ENCODE measurements around the gene EML6. TPM values are rescaled to one million over a fixed set of nuclear protein-coding genes. Genes with fewer than 3 reads are reported as not detected.

The EML6 gene
- 2.5 TPM for polyA plus RNA-seq (2013)

DNA sequence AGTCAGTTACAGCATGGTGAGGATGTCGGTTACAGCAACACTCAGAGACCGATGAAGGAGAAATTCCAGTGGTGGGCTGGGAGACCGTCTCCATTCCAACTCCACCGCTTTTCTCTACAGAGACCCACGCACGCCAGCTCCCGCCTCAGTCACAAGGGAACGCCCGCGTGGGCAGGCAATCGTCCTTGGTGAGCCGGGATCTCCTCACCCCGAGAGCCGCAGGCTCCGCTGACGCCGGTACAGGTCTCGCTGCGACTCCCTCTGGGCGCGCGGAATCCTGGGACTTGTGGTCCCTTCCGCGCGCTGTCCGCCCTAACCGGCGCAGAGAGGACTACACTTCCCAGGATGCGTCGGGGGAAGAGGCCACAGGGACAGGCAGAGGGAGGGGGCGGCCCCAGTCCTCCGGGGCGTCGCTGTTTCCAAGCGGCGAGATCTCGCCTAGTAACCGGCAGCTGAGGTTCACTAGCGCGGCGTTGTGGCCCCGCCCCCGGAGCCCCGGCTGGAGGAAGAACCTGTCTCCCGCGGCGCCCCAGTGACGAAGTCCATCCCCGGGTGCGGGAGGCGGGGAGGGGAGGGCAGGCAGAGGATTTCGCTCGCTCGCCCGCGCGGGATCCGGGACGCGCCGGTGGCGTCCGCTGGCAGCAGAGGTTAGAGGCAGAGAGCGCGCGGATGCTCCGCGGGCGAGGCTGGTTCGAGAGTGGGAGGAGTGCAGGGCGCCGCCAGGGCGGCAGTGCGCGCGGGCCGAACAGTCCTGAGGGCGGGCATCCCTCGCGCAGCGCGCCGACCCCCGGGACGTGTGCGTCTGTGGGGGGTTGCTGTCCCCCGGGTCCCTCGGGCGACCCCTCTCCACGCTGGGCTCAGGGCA, at the start of gene EML6:
TSS of gene EML6 (plus strand) at position 532 of the 865 bp plus-strand sequence. CDS start 1,400 bp downstream, outside the sequence.
- ChIA-PET POLR2A (no interaction called here), CTCF (interaction anchor here (0.9 to 2.8 kb wide), 6 partner anchors 9 to 116 kb away, joined by 3 to 6 read pairs (median 4); no protein-coding TSS in a partner anchor)
- Histone ChIP-seq H3K4me1 (ENCODE audit: control extremely low read depth in 1 of 4, control insufficient read depth in 4 of 4, insufficient read depth in 4 of 4, low read length in 3 of 4) (peaks cover 9 to 25% (median 23%) of the 10 kb centered on the region in 4 experiments), H3K4me3 (ENCODE audit: control insufficient read depth in 1 of 7, extremely low read depth in 1 of 7, insufficient read depth in 4 of 7, low read depth in 2 of 7, low read length in 6 of 7) (peak within 1 kb of the TSS; percentile 69 to 96 (median 84)), H3K27ac (ENCODE audit: insufficient read depth in 1 of 2, low read depth in 1 of 2, low read length in 2 of 2, poor library complexity in 1 of 2, severe bottlenecking in 2 of 2) (peak within 1 kb of the TSS in 1 of 2 experiments; percentile 75), H3K9me3 (ENCODE audit: control extremely low read depth in 1 of 5, control insufficient read depth in 4 of 5, insufficient read depth in 2 of 5, low read depth in 1 of 5, low read length in 4 of 5) (peaks cover 0 to 2% (median 0%) of the 10 kb centered on the region in 5 experiments), H3K27me3 (replicated peaks in 2 of 5; ENCODE audit: control insufficient read depth in 4 of 5, insufficient read depth in 5 of 5, low read length in 4 of 5) (peaks cover 3 to 23% (median 6%) of the 10 kb centered on the region in 5 experiments), H3K36me3 (ENCODE audit: control insufficient read depth in 4 of 4, insufficient read depth in 4 of 4, low read length in 3 of 4) (no peaks in the 10 kb centered on the region)
- WGBS (ENCODE audit: insufficient coverage), result 0% methylated on average over 76 of the region's 90 CpGs
- peak; percentile 98 to 99 (median 99) for DNase-seq

DNA sequence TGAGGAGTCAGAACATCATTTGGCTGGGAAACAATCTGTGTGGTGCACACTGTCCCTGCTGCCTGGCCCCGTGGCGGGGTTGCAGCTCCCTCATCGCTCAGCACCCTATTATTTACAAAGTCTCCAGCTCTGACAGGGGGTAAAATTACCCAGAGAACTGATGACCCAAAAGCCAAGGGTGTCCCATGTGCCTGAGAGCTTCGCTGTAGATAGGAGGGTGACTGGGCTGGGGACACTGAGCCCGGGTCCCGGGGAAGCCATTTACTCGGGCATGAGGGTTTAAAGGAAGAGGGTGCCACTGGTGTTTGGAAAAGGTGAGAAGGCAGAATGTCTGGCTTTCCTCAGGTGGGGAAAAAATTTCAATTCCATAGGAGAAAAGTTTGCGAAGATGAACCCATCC, 48.2 kb upstream of the EML6 start:
- H3K27ac ChIP-seq (ENCODE audit: insufficient read depth in 1 of 2, low read depth in 1 of 2, low read length in 2 of 2, poor library complexity in 1 of 2, severe bottlenecking in 2 of 2), result no peak overlapping the region
- no peak overlapping the region for H3K4me3 ChIP-seq (ENCODE audit: control insufficient read depth in 1 of 7, extremely low read depth in 1 of 7, insufficient read depth in 4 of 7, low read depth in 2 of 7, low read length in 6 of 7)
- 100% methylated on average over 5 of the region's 8 CpGs for WGBS (ENCODE audit: insufficient coverage)
- no peaks in the 10 kb centered on the region for H3K9me3 ChIP-seq (ENCODE audit: control extremely low read depth in 1 of 5, control insufficient read depth in 4 of 5, insufficient read depth in 2 of 5, low read depth in 1 of 5, low read length in 4 of 5)
- POLR2A ChIA-PET, result no interaction called here
- CTCF ChIA-PET, result interaction anchor here (1.1 to 9.9 kb wide), 4 partner anchors 11 to 29 kb away, joined by 4 to 82 read pairs (median 8); no protein-coding TSS in a partner anchor
- H3K4me1 ChIP-seq (ENCODE audit: control extremely low read depth in 1 of 4, control insufficient read depth in 4 of 4, insufficient read depth in 4 of 4, low read length in 3 of 4), result peaks cover 4 to 15% (median 13%) of the 10 kb centered on the region in 4 experiments
- peaks cover 4 to 10% (median 10%) of the 10 kb centered on the region in 4 experiments for H3K36me3 ChIP-seq (ENCODE audit: control insufficient read depth in 4 of 4, insufficient read depth in 4 of 4, low read length in 3 of 4)
- H3K27me3 ChIP-seq (replicated peaks in 2 of 5; ENCODE audit: control insufficient read depth in 4 of 5, insufficient read depth in 5 of 5, low read length in 4 of 5), result peaks cover 0 to 11% (median 0%) of the 10 kb centered on the region in 5 experiments
- no peak for DNase-seq

GRCh38 chr2:54675738-54676137, 47.7 kb upstream of the EML6 start:
- WGBS (ENCODE audit: insufficient coverage), result 93% methylated on average over 7 of the region's 11 CpGs
- peaks cover 0 to 11% (median 0%) of the 10 kb centered on the region in 5 experiments for H3K27me3 ChIP-seq (replicated peaks in 2 of 5; ENCODE audit: control insufficient read depth in 4 of 5, insufficient read depth in 5 of 5, low read length in 4 of 5)
- no peak overlapping the region for H3K27ac ChIP-seq (ENCODE audit: insufficient read depth in 1 of 2, low read depth in 1 of 2, low read length in 2 of 2, poor library complexity in 1 of 2, severe bottlenecking in 2 of 2)
- ChIA-PET POLR2A (no interaction called here), CTCF (interaction anchor here (1.1 to 9.9 kb wide), 6 partner anchors 12 to 592 kb away, joined by 3 to 82 read pairs (median 6); no protein-coding TSS in a partner anchor)
- H3K36me3 ChIP-seq (ENCODE audit: control insufficient read depth in 4 of 4, insufficient read depth in 4 of 4, low read length in 3 of 4), result peaks cover 3 to 6% (median 5%) of the 10 kb centered on the region in 4 experiments
- no peak overlapping the region for H3K4me3 ChIP-seq (ENCODE audit: control insufficient read depth in 1 of 7, extremely low read depth in 1 of 7, insufficient read depth in 4 of 7, low read depth in 2 of 7, low read length in 6 of 7)
- DNase-seq, result no peak
- H3K4me1 ChIP-seq (ENCODE audit: control extremely low read depth in 1 of 4, control insufficient read depth in 4 of 4, insufficient read depth in 4 of 4, low read length in 3 of 4), result peaks cover 4 to 20% (median 16%) of the 10 kb centered on the region in 4 experiments
- no peaks in the 10 kb centered on the region for H3K9me3 ChIP-seq (ENCODE audit: control extremely low read depth in 1 of 5, control insufficient read depth in 4 of 5, insufficient read depth in 2 of 5, low read depth in 1 of 5, low read length in 4 of 5)

GRCh38 chr2:54676656-54677055, 46.8 kb upstream of the EML6 start:
- no peak overlapping the region for H3K4me3 ChIP-seq (ENCODE audit: control insufficient read depth in 1 of 7, extremely low read depth in 1 of 7, insufficient read depth in 4 of 7, low read depth in 2 of 7, low read length in 6 of 7)
- H3K36me3 ChIP-seq (ENCODE audit: control insufficient read depth in 4 of 4, insufficient read depth in 4 of 4, low read length in 3 of 4), result no peaks in the 10 kb centered on the region
- no peak overlapping the region for H3K27ac ChIP-seq (ENCODE audit: insufficient read depth in 1 of 2, low read depth in 1 of 2, low read length in 2 of 2, poor library complexity in 1 of 2, severe bottlenecking in 2 of 2)
- 94% methylated on average over 1 of the region's 2 CpGs for whole genome bisulfite sequencing (ENCODE audit: insufficient coverage)
- POLR2A ChIA-PET, result interaction anchor here (0.6 kb wide), 1 partner anchor 19 kb away, joined by 3 read pairs; no protein-coding TSS in a partner anchor
- no peaks in the 10 kb centered on the region for H3K9me3 ChIP-seq (ENCODE audit: control extremely low read depth in 1 of 5, control insufficient read depth in 4 of 5, insufficient read depth in 2 of 5, low read depth in 1 of 5, low read length in 4 of 5)
- CTCF ChIA-PET, result interaction anchor here (1.0 to 9.9 kb wide), 7 partner anchors 13 to 593 kb away, joined by 3 to 82 read pairs (median 6); no protein-coding TSS in a partner anchor
- peaks cover 0 to 11% (median 0%) of the 10 kb centered on the region in 5 experiments for H3K27me3 ChIP-seq (replicated peaks in 2 of 5; ENCODE audit: control insufficient read depth in 4 of 5, insufficient read depth in 5 of 5, low read length in 4 of 5)
- DNase-seq, result no peak
- H3K4me1 ChIP-seq (ENCODE audit: control extremely low read depth in 1 of 4, control insufficient read depth in 4 of 4, insufficient read depth in 4 of 4, low read length in 3 of 4), result peaks cover 4 to 24% (median 23%) of the 10 kb centered on the region in 4 experiments

DNA sequence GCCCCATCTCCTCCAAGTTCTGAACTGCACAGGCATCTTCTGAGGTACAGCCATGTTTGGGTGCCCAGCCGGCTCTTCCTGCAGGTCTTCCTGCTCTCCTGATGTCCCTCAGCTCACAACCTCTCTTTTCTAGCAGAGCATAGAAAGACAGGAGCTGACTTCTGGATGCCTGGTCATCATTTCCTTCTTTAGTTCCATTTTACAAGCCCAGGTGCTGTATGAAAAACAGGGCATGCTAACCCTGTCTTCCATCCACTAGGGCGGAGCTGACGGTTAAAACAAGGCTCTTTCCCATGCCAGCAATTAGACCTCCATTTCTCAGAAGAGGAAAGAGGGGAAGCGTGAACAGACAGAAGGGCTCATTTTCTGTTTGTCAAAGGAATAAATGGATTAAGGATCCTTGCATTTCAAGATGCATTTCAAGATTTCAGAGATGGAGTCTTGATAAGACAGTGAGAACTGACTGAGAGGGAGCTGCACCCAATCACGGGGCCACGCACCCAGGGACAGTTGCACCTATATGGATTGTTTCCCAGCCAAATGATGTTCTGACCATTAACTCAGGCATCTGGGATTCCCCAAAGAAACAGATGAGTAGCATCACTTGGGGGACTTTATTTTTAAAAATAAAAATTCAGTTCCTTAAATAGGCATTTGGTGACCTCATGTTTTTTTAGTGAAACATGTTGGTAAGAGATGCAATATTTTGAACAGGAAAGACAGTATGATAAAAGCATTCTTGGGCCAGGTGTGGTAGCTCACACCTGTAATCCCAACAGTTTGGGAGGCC, 45.8 kb upstream of the EML6 start:
- ChIA-PET POLR2A (interaction anchor here (0.6 kb wide), 1 partner anchor 18 kb away, joined by 3 read pairs; no protein-coding TSS in a partner anchor), CTCF (interaction anchor here (0.9 to 9.9 kb wide), 5 partner anchors 14 to 154 kb away, joined by 3 to 82 read pairs (median 6); no protein-coding TSS in a partner anchor)
- Histone ChIP-seq H3K27ac (ENCODE audit: insufficient read depth in 1 of 2, low read depth in 1 of 2, low read length in 2 of 2, poor library complexity in 1 of 2, severe bottlenecking in 2 of 2) (no peak overlapping the region), H3K4me1 (ENCODE audit: control extremely low read depth in 1 of 4, control insufficient read depth in 4 of 4, insufficient read depth in 4 of 4, low read length in 3 of 4) (peaks cover 4 to 22% (median 22%) of the 10 kb centered on the region in 4 experiments), H3K9me3 (ENCODE audit: control extremely low read depth in 1 of 5, control insufficient read depth in 4 of 5, insufficient read depth in 2 of 5, low read depth in 1 of 5, low read length in 4 of 5) (no peaks in the 10 kb centered on the region), H3K27me3 (replicated peaks in 2 of 5; ENCODE audit: control insufficient read depth in 4 of 5, insufficient read depth in 5 of 5, low read length in 4 of 5) (peaks cover 0 to 11% (median 0%) of the 10 kb centered on the region in 5 experiments), H3K4me3 (ENCODE audit: control insufficient read depth in 1 of 7, extremely low read depth in 1 of 7, insufficient read depth in 4 of 7, low read depth in 2 of 7, low read length in 6 of 7) (no peak overlapping the region), H3K36me3 (ENCODE audit: control insufficient read depth in 4 of 4, insufficient read depth in 4 of 4, low read length in 3 of 4) (no peaks in the 10 kb centered on the region)
- 94% methylated on average over 6 of the region's 6 CpGs for WGBS (ENCODE audit: insufficient coverage)
- no peak for DNase-seq

DNA sequence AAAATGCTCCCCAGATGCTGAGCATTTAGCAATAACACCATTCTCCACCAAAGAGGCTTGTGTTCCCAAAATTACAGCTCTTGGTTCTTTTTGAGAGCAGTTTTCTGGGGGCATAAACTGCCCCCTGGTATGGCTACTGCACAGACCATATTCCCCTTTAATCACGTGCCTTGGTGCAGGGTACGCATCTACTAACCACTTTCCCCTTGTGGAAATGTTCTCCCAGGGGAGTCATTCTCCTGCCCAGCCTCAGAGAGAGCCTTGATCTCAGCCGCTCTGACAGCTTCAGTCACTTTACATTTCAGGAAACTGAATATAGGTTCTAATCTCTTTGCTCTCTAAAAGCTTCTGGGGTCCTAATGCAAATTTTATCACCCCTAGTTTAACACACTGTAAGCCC, 44.7 kb upstream of the EML6 start:
- H3K9me3 ChIP-seq (ENCODE audit: control extremely low read depth in 1 of 5, control insufficient read depth in 4 of 5, insufficient read depth in 2 of 5, low read depth in 1 of 5, low read length in 4 of 5), result no peaks in the 10 kb centered on the region
- WGBS (ENCODE audit: insufficient coverage), result 80% methylated on average over 2 of the region's 3 CpGs
- H3K4me3 ChIP-seq (ENCODE audit: control insufficient read depth in 1 of 7, extremely low read depth in 1 of 7, insufficient read depth in 4 of 7, low read depth in 2 of 7, low read length in 6 of 7), result no peak overlapping the region
- no peaks in the 10 kb centered on the region for H3K36me3 ChIP-seq (ENCODE audit: control insufficient read depth in 4 of 4, insufficient read depth in 4 of 4, low read length in 3 of 4)
- CTCF ChIA-PET, result interaction anchor here (1.3 to 9.9 kb wide), 2 partner anchors 15 to 26 kb away, joined by 6 to 82 read pairs; no protein-coding TSS in a partner anchor
- peaks cover 0 to 11% (median 0%) of the 10 kb centered on the region in 5 experiments for H3K27me3 ChIP-seq (replicated peaks in 2 of 5; ENCODE audit: control insufficient read depth in 4 of 5, insufficient read depth in 5 of 5, low read length in 4 of 5)
- POLR2A ChIA-PET, result interaction anchor here (0.7 kb wide), 1 partner anchor 91 kb away, joined by 3 read pairs; no protein-coding TSS in a partner anchor
- H3K4me1 ChIP-seq (ENCODE audit: control extremely low read depth in 1 of 4, control insufficient read depth in 4 of 4, insufficient read depth in 4 of 4, low read length in 3 of 4), result peaks cover 0 to 14% (median 12%) of the 10 kb centered on the region in 4 experiments
- DNase-seq, result no peak
- H3K27ac ChIP-seq (ENCODE audit: insufficient read depth in 1 of 2, low read depth in 1 of 2, low read length in 2 of 2, poor library complexity in 1 of 2, severe bottlenecking in 2 of 2), result no peak overlapping the region
